Measurements from ENCODE around the gene LRBA.

LRBA gene

GRCh38 chr4:150475763-150476162, 539.3 kb downstream of the LRBA start:
- in situ Hi-C loops (cut with MboI; ENCODE audit: low sequenced_read_pairs, unreplicated experiment), result no loop called here
- TF ChIP-seq, protein P1, sequence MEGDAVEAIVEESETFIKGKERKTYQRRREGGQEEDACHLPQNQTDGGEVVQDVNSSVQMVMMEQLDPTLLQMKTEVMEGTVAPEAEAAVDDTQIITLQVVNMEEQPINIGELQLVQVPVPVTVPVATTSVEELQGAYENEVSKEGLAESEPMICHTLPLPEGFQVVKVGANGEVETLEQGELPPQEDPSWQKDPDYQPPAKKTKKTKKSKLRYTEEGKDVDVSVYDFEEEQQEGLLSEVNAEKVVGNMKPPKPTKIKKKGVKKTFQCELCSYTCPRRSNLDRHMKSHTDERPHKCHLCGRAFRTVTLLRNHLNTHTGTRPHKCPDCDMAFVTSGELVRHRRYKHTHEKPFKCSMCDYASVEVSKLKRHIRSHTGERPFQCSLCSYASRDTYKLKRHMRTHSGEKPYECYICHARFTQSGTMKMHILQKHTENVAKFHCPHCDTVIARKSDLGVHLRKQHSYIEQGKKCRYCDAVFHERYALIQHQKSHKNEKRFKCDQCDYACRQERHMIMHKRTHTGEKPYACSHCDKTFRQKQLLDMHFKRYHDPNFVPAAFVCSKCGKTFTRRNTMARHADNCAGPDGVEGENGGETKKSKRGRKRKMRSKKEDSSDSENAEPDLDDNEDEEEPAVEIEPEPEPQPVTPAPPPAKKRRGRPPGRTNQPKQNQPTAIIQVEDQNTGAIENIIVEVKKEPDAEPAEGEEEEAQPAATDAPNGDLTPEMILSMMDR (IDR thresholded peaks at IDR 0.05; ENCODE audit: borderline replicate concordance, control extremely low read depth, extremely low read depth, insufficient read depth, missing control alignments), result no peak
- DNase-seq (ENCODE audit: low spot score), result no peak

DNA sequence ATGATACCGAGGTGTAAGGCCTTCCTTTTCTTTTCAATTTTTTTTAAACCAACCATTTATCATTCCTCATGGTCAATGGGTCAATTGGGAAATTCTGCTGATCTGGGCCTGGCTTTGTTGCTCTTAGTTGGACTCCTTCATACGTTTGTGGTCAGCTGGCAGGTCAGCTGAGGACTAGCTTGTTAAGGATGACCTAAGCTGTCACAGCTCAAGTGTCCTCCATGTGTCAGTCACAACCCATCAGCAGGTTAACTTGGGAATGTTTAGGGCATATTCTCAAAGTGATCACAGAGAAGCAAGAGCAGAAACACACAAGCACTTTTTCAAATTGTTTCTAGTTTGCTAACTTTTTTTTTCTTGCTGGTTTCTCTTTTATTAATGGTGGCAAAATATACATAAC, 550.6 kb downstream of the LRBA start:
- DNase-seq (ENCODE audit: low spot score), result no peak
- TF ChIP-seq, protein P1 (IDR thresholded peaks at IDR 0.05; ENCODE audit: borderline replicate concordance, control extremely low read depth, extremely low read depth, insufficient read depth, missing control alignments), result no peak
- in situ Hi-C loops (cut with MboI; ENCODE audit: low sequenced_read_pairs, unreplicated experiment), result no loop called here

DNA sequence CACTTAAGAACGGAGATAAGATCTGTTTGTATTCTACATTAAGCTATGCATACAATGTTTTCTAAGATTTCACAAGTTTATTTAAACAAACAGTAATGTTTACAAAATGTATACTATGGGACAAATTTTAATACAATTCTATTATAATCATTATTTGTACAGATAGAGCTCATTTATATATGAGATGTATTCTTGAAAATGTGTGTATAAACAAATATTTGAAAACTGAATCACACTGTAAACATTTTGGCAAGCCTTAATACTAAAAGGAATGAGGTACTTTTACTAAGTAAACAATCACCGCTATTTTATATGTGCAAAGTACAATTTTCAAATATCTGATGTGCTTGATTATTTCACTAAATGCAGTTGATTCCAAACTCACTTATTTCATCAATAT, 552.3 kb downstream of the LRBA start:
- TF ChIP-seq, protein P1 (IDR thresholded peaks at IDR 0.05; ENCODE audit: borderline replicate concordance, control extremely low read depth, extremely low read depth, insufficient read depth, missing control alignments), result no peak
- DNase-seq (ENCODE audit: low spot score), result no peak
- in situ Hi-C loops (cut with MboI; ENCODE audit: low sequenced_read_pairs, unreplicated experiment), result no loop called here

DNA sequence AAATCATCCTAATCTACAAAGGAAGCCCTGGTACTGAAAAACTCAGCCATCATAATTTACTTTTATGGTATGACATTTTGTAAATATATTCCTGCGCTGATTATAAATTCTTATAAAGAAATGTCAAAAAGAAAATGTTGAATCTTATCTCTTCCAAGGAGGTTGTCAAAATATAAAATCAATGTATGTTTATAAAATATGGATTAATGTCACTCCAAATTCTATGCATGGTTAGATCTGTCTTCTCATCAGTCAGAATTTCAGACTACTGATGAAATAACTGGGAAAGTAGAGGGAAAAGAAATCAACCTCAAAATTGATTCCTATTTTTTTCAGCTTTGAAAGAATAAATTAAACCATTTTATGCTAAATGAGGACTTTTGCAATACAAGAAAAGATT, 553.1 kb downstream of the LRBA start:
- DNase-seq (ENCODE audit: low spot score), result no peak
- TF ChIP-seq, protein P1 (IDR thresholded peaks at IDR 0.05; ENCODE audit: borderline replicate concordance, control extremely low read depth, extremely low read depth, insufficient read depth, missing control alignments), result no peak
- in situ Hi-C loops (cut with MboI; ENCODE audit: low sequenced_read_pairs, unreplicated experiment), result no loop called here

DNA sequence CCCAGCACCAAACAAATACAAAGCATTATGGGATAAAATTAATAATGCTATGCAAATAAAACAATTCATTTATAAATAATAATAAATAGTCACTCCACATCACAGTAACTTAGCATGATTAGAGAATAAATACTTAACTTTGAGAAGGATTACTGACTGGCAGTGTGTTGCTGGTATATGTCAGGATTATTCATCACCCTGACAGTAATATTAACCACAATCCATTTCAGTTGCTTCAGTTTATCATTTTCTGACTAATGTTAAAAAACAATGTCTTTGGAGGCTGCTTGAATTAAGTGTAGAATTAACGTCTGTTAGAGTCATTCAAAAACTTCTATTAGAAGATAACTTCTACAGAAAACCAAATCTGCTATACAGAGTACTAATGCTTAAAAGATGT, 557.3 kb downstream of the LRBA start:
- in situ Hi-C loops (cut with MboI; ENCODE audit: low sequenced_read_pairs, unreplicated experiment), result no loop called here
- TF ChIP-seq, protein P1 (IDR thresholded peaks at IDR 0.05; ENCODE audit: borderline replicate concordance, control extremely low read depth, extremely low read depth, insufficient read depth, missing control alignments), result no peak
- no peak for DNase-seq (ENCODE audit: low spot score)

GRCh38 chr4:150451883-150452282, 563.2 kb downstream of the LRBA start:
- in situ Hi-C loops (cut with MboI; ENCODE audit: low sequenced_read_pairs, unreplicated experiment), result no loop called here
- DNase-seq (ENCODE audit: low spot score), result no peak
- TF ChIP-seq, protein P1 (IDR thresholded peaks at IDR 0.05; ENCODE audit: borderline replicate concordance, control extremely low read depth, extremely low read depth, insufficient read depth, missing control alignments), result no peak

- in situ Hi-C loops (cut with MboI; ENCODE audit: low sequenced_read_pairs, unreplicated experiment), result no loop called here
- no peak for DNase-seq (ENCODE audit: low spot score)
- TF ChIP-seq, protein P1 (IDR thresholded peaks at IDR 0.05; ENCODE audit: borderline replicate concordance, control extremely low read depth, extremely low read depth, insufficient read depth, missing control alignments), result no peak
Measured at GRCh38 chr4:150447356-150447755, 567.7 kb downstream of the LRBA start.
